ENCODE results near the gene GOT2. TPM values are rescaled to one million over a fixed set of nuclear protein-coding genes. Genes with fewer than 3 reads are reported as not detected.
"Not testable (repeated sequence)": the region's sequence is repeated elsewhere in the genome, so short reads cannot be mapped to it uniquely, and the experiment has no call there.

The GOT2 gene
- 54.5 to 74.9 TPM (median 55.4 TPM) in 3 replicates for total RNA-seq
- long read RNA-seq, transcript GOT2-201 (10 exons, 2,462 nt): major isoform, 97 of 103 reads
- long read RNA-seq, partial matches to known transcripts: 2 of 103 reads
- long read RNA-seq, other reads (novel, unspliced or antisense): 4 of 103 reads

DNA sequence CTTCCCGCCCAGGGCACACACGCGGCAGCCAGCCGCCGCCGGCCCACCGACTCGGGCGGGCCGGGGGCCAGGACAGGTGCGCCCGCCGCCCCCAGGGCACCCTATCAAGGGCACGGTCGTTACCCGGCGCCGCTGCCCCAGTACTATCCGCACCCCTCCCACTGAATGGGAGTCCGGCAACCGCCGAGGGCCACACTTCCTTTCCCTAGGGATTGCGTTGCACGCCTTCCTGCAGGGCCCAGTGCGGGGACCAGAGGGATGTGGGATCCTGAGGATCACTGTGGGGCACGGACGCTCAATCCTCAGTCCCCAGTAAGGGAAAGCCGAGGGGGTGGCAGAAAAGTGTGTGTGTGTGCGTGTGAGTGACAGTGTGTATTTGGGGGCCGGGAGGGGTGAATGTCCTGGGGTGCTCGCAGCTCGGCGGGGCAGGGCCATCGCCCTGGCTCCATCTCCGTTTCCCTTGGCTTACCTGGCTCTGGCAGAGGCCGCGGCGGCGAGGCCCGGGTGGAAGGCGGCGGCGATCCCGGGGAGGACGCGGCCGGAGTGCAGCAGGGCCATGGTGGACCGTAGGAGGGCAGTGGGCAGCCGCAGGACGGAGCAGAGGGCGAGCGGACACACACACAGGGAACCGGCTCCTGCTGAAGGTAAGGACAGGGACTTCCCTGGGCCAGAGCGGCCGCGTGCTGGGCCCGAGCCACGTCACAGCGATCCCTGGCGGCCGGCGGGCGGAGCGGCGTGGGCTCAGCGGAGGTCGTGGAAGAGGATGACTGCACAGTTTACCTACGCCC is at the start of gene GOT2:
Gene GOT2, minus strand, starts transcription at position 646 of the 788 bp plus-strand sequence. Its CDS starts 88 bp downstream, at position 558.
- H3K27me3 Mint-ChIP-seq (ENCODE audit: low read depth): no peaks in the 10 kb centered on the region
- peak within 1 kb of the TSS; percentile 96 for H3K27ac Mint-ChIP-seq (ENCODE audit: unreplicated experiment)
- no peaks in the 10 kb centered on the region for H3K9me3 Mint-ChIP-seq (ENCODE audit: low read depth)
- DNase-seq (ENCODE audit: low spot score): peak; percentile 94
- peaks cover 21% of the 10 kb centered on the region for H3K4me1 Mint-ChIP-seq (ENCODE audit: low read depth)
- H3K4me3 Mint-ChIP-seq (ENCODE audit: unreplicated experiment): peak within 1 kb of the TSS; percentile 94
- H3K36me3 Mint-ChIP-seq (ENCODE audit: low read depth): no peaks in the 10 kb centered on the region
- TF ChIP-seq, protein P1, sequence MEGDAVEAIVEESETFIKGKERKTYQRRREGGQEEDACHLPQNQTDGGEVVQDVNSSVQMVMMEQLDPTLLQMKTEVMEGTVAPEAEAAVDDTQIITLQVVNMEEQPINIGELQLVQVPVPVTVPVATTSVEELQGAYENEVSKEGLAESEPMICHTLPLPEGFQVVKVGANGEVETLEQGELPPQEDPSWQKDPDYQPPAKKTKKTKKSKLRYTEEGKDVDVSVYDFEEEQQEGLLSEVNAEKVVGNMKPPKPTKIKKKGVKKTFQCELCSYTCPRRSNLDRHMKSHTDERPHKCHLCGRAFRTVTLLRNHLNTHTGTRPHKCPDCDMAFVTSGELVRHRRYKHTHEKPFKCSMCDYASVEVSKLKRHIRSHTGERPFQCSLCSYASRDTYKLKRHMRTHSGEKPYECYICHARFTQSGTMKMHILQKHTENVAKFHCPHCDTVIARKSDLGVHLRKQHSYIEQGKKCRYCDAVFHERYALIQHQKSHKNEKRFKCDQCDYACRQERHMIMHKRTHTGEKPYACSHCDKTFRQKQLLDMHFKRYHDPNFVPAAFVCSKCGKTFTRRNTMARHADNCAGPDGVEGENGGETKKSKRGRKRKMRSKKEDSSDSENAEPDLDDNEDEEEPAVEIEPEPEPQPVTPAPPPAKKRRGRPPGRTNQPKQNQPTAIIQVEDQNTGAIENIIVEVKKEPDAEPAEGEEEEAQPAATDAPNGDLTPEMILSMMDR (IDR thresholded peaks at IDR 0.05): peak; percentile 92

DNA sequence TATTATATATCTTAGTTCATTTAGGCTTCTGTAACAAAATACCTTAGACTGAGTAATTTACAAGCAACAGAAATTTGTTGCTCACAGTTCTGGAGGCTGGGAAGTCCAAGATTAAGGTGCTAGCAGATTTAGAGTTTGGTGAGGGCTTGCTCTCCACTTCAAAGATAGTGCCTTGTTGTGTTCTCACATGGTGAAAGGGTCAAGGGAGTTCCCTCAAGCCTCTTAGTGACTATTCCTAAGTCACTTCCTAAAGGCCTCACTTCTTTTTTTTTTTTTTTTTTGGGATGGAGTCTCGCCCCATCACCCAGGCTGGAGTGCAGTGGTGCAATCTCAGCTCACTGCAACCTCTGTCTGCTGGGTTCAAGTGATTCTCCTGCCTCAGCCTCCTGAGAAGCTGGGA is 45.2 kb upstream of the GOT2 start:
- H3K27me3 Mint-ChIP-seq (ENCODE audit: low read depth); H3K9me3 Mint-ChIP-seq (ENCODE audit: low read depth); H3K4me3 Mint-ChIP-seq (ENCODE audit: unreplicated experiment); DNase-seq (ENCODE audit: low spot score); H3K36me3 Mint-ChIP-seq (ENCODE audit: low read depth); H3K27ac Mint-ChIP-seq (ENCODE audit: unreplicated experiment); H3K4me1 Mint-ChIP-seq (ENCODE audit: low read depth): not testable (repeated sequence)

DNA sequence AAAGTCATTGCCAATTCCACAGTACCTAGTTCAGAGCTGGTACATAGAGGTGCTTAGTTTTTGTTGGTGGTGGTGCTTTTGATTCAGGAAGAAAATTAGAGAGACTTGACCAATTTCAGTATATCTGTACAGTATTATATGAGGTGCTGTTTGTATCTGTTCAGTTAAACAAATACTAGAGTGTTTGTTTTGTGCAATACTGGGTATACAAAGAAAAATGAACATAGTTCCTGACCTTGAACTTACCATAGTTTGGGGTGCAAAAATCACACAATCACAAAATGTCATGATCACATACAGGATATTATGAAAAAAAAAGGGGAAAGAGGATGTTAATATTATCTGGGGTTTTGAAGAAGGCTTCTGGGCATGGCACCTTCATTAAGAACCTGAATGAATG is 39.8 kb upstream of the GOT2 start:
- H3K36me3 Mint-ChIP-seq (ENCODE audit: low read depth): no peaks in the 10 kb centered on the region
- H3K4me1 Mint-ChIP-seq (ENCODE audit: low read depth): no peaks in the 10 kb centered on the region
- H3K27me3 Mint-ChIP-seq (ENCODE audit: low read depth): peaks cover 13% of the 10 kb centered on the region
- no peak overlapping the region for H3K4me3 Mint-ChIP-seq (ENCODE audit: unreplicated experiment)
- DNase-seq (ENCODE audit: low spot score): no peak
- TF ChIP-seq, protein P1 (IDR thresholded peaks at IDR 0.05): no peak
- no peak overlapping the region for H3K27ac Mint-ChIP-seq (ENCODE audit: unreplicated experiment)
- H3K9me3 Mint-ChIP-seq (ENCODE audit: low read depth): no peaks in the 10 kb centered on the region

DNA sequence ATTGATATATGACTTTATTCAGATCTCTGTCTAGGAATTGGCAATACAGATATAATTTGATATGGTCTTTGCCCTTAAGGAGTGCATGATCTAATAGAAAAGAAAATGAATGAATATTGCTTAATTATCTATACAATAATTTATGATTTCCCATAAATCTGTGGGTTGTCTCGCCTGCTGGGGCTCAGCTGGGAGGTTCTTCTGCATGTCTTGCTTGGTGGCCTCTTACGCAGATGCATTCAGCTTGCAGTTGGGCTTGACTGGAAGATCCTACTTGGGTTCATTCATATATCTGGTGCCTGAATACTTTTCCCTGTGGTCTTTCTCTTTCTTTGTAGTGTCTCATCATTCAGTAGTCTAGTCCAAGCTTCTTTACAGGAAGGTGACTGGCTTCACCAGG is 34.0 kb upstream of the GOT2 start:
- Mint-ChIP-seq H3K4me3 (ENCODE audit: unreplicated experiment) (no peak overlapping the region), H3K9me3 (ENCODE audit: low read depth) (no peaks in the 10 kb centered on the region), H3K27me3 (ENCODE audit: low read depth) (peaks cover 25% of the 10 kb centered on the region), H3K27ac (ENCODE audit: unreplicated experiment) (no peak overlapping the region), H3K4me1 (ENCODE audit: low read depth) (no peaks in the 10 kb centered on the region), H3K36me3 (ENCODE audit: low read depth) (no peaks in the 10 kb centered on the region)
- DNase-seq (ENCODE audit: low spot score): no peak
- TF ChIP-seq, protein P1 (IDR thresholded peaks at IDR 0.05): no peak

DNA sequence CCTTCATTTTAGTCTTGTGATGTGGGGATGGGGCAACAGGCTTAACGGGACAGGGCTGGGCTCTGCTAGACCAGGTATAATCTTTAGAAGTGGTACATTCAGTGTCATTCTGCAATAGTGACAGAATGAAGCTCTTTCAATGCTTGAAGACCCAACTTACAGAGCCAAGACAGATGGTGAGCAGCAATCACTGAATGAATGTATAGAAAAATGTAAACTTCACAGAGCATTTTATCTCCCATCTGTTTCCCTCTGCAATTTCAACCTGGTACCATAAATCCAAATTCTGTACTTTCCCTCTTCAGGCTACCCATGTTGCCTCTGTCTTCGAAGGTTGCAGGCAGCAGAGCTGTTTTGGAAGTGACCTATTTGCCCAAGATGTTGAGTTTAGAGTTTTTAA is 33.5 kb upstream of the GOT2 start:
- TF ChIP-seq, protein P1 (IDR thresholded peaks at IDR 0.05): no peak
- H3K4me1 Mint-ChIP-seq (ENCODE audit: low read depth): no peaks in the 10 kb centered on the region
- DNase-seq (ENCODE audit: low spot score): no peak
- H3K27me3 Mint-ChIP-seq (ENCODE audit: low read depth): peaks cover 25% of the 10 kb centered on the region
- H3K4me3 Mint-ChIP-seq (ENCODE audit: unreplicated experiment): no peak overlapping the region
- H3K9me3 Mint-ChIP-seq (ENCODE audit: low read depth): no peaks in the 10 kb centered on the region
- H3K27ac Mint-ChIP-seq (ENCODE audit: unreplicated experiment): no peak overlapping the region
- H3K36me3 Mint-ChIP-seq (ENCODE audit: low read depth): no peaks in the 10 kb centered on the region
